Osteoblast (primary cell): Measurements from ENCODE around the gene OBP2B. TPM values are rescaled to one million over a fixed set of nuclear protein-coding genes. Genes with fewer than 3 reads are reported as not detected.
A peak's percentile ranks its signal among the peaks of the same experiment; 100 is the strongest.
"Not testable (repeated sequence)": the region's sequence is repeated elsewhere in the genome, so short reads cannot be mapped to it uniquely, and the experiment has no call there.

Experiments used
- DNase-seq: peaks from one replicate; pipeline ENCODE4 v3.0.0; 2011; ENCODE audit warnings: low spot score, mixed read lengths; ENCODE audit not compliant: insufficient read length; ENCODE audit errors: missing footprints
- H2AFZ ChIP-seq: 2 replicates; pipeline ENCODE4 v1.6.0; 2011; ENCODE audit warnings: mild to moderate bottlenecking, low read length
- H3K27ac ChIP-seq: 2 replicates; pipeline ENCODE4 v1.5.1; 2011; ENCODE audit warnings: mild to moderate bottlenecking, low read depth, low read length, moderate library complexity
- H3K27me3 ChIP-seq: 2 replicates; pipeline ENCODE4 v1.6.0; 2012; ENCODE audit warnings: mild to moderate bottlenecking, control low read depth, inconsistent platforms, low read length, moderate library complexity; ENCODE audit not compliant: insufficient read depth
- H3K36me3 ChIP-seq: 2 replicates; pipeline ENCODE4 v1.5.1; 2011; ENCODE audit warnings: mild to moderate bottlenecking, low read length, control low read depth, moderate library complexity; ENCODE audit not compliant: insufficient read depth
- H3K4me1 ChIP-seq: 2 replicates; pipeline ENCODE4 v1.5.1; 2011; ENCODE audit warnings: mild to moderate bottlenecking, low read length, control low read depth, moderate library complexity; ENCODE audit not compliant: insufficient read depth
- H3K4me2 ChIP-seq: 2 replicates; pipeline ENCODE4 v1.6.0; 2011; ENCODE audit warnings: mild to moderate bottlenecking, low read length; ENCODE audit not compliant: insufficient read depth
- H3K4me3 ChIP-seq: fragments of 200-600 bp; sonication (generic); 3 replicates; pipeline ENCODE4 v1.5.1; 2012; ENCODE audit warnings: mild to moderate bottlenecking, low read length, inconsistent platforms; ENCODE audit not compliant: insufficient read depth
- H3K79me2 ChIP-seq: 2 replicates; pipeline ENCODE4 v1.6.0; 2012; ENCODE audit warnings: mild to moderate bottlenecking, low read length, control low read depth, inconsistent platforms; ENCODE audit not compliant: insufficient read depth
- H3K9me3 ChIP-seq: 2 replicates; pipeline ENCODE4 v1.5.1; 2011; ENCODE audit warnings: low read depth, low read length, control low read depth
- H4K20me1 ChIP-seq: 2 replicates; pipeline ENCODE4 v1.6.0; 2012; ENCODE audit warnings: mild to moderate bottlenecking, low read length, control low read depth; ENCODE audit not compliant: insufficient read depth
- CTCF ChIP-seq: IDR thresholded peaks from 2 replicates; pipeline ENCODE4 v1.5.1; 2011; ENCODE audit warnings: mild to moderate bottlenecking, low read depth, low read length, moderate library complexity; ENCODE audit errors: extremely low read depth
- total RNA-seq: library from RNA; depleted of rRNA; stranded (reverse); fragments of >200 nt; gene quantifications from 2 replicates; pipeline ENCODE4 v1.2.3, GENCODE V29; 2012

Gene OBP2B, protein sequence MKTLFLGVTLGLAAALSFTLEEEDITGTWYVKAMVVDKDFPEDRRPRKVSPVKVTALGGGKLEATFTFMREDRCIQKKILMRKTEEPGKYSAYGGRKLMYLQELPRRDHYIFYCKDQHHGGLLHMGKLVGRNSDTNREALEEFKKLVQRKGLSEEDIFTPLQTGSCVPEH
- not detected in 2 replicates for total RNA-seq

DNA sequence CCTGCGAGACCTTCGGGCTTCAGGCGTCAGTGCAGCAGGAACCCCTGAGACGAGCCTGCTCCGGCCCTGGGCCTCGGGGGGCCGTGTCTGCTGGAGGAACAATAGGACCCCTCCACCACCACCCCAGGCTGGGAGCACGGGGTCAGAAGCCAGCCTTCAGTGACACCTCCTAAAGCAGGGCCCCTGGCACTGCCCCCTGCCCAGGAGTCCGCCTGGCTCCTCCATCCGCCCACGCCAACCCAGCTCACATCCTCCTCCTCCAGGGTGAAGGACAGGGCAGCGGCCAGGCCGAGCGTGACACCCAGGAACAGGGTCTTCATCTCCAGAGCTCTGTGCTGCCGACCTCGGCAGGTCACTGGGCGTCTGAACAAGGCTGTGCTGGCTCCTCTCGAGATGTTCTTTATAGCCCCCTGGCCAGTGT, at the start of gene OBP2B:
OBP2B (minus strand) TSS at position 371 of the 421 bp plus-strand sequence; CDS start at position 320, 51 bp downstream.
- H3K4me3 ChIP-seq, H3K27ac ChIP-seq, H3K36me3 ChIP-seq, H3K4me1 ChIP-seq, H3K79me2 ChIP-seq, H3K4me2 ChIP-seq, H3K9me3 ChIP-seq, H4K20me1 ChIP-seq, DNase-seq, H3K27me3 ChIP-seq, H2AFZ ChIP-seq: not testable (repeated sequence)

DNA sequence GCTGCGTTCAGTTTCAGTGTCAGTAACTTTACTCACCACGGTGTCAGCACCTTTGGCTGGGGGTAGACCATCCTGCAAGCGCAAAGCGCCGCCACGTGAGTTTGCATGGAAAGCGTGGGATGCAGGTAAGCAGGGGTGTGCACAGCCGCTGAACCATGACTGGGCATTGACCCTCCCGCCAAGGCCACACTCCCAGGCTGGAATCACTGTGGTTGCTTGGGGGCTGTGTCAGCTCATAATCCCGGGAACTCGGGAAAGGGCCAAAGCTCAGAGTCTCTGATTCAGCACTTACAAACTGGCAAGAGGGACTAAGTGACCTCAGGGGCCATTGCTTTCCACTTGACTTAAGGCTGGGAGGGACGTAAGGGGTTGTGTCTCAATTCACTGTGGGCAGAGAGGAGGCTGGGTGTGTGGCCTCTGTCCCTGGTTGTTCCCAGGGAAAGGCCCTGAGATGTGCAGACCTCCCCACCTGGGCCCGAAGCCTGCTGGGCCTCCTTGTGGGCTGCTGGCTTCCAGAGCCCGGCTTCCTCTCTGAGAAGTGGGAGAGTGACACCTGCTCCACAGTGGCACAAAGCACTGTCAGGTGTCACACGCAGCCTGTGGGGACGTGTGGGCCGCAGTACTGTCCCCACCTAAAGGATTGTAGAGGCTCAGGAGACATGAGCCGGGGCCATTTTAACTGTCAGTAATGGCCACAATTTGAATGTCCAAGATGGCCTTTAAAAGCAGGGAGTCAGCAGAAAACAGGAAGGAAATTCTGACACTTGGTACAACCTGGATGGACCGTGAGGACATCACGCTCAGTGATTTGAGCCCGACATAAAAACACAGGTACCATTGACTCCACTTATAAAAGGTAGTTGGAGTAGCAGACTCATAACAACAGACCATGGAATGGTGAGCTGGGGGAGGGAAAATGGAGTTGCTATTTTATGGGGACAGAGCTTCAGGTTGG, 49.3 kb upstream of the OBP2B start:
- Histone ChIP-seq H3K79me2 (no peaks in the 10 kb centered on the region), H3K4me3 (no peak overlapping the region), H3K4me2 (no peak overlapping the region), H3K4me1 (no peaks in the 10 kb centered on the region), H3K27me3 (peaks cover 5% of the 10 kb centered on the region), H4K20me1 (no peaks in the 10 kb centered on the region), H2AFZ (no peak overlapping the region), H3K36me3 (no peaks in the 10 kb centered on the region), H3K9me3 (no peaks in the 10 kb centered on the region), H3K27ac (no peak overlapping the region)
- DNase-seq, result peak; percentile 61
- TF ChIP-seq CTCF, result no peak

DNA sequence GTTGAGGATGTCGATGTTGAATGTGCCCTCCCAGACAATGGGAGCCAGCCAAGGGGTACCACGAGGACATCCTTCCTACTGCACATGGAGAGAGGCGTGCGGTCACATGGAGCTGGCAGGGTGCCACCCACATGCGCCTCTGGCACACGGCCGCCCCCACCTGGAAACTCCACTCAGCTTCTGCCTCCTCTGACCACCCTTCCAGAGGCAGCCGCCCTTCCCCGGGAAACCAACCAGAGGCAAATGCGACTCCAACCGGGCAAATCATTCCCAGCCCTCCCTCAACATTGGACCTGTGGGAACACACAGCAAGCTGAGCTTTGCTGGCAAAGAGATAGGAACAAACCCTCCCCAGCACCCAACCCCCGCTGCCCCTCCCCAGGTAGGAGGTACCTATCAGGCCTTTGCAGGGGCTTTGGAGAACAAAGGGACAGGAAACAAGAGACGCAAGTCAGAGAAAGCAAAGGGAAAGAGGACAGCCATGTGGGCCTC, 48.5 kb upstream of the OBP2B start:
- H3K4me3 ChIP-seq, result no peak overlapping the region
- H3K27me3 ChIP-seq, result peaks cover 4% of the 10 kb centered on the region
- no peaks in the 10 kb centered on the region for H3K79me2 ChIP-seq
- no peaks in the 10 kb centered on the region for H3K4me1 ChIP-seq
- H3K27ac ChIP-seq, result no peak overlapping the region
- peak; percentile 17 for DNase-seq
- H3K9me3 ChIP-seq, result no peaks in the 10 kb centered on the region
- no peak overlapping the region for H2AFZ ChIP-seq
- no peaks in the 10 kb centered on the region for H4K20me1 ChIP-seq
- TF ChIP-seq CTCF, result no peak
- H3K36me3 ChIP-seq, result no peaks in the 10 kb centered on the region
- H3K4me2 ChIP-seq, result no peak overlapping the region

- no peaks in the 10 kb centered on the region for H4K20me1 ChIP-seq
- H3K27me3 ChIP-seq, result no peaks in the 10 kb centered on the region
- no peak overlapping the region for H2AFZ ChIP-seq
- no peak overlapping the region for H3K4me2 ChIP-seq
- H3K4me3 ChIP-seq, result no peak overlapping the region
- H3K27ac ChIP-seq, result no peak overlapping the region
- no peak for TF ChIP-seq CTCF
- no peaks in the 10 kb centered on the region for H3K36me3 ChIP-seq
- H3K79me2 ChIP-seq, result no peaks in the 10 kb centered on the region
- DNase-seq, result peak; percentile 72
- no peaks in the 10 kb centered on the region for H3K9me3 ChIP-seq
- no peaks in the 10 kb centered on the region for H3K4me1 ChIP-seq
These were observed 47.6 kb upstream of the OBP2B start for GRCh38 chr9:133256686-133257091.
